ENCODE results near the gene CREG1. TPM values are rescaled to one million over a fixed set of nuclear protein-coding genes. Genes with fewer than 3 reads are reported as not detected.
"Not testable (repeated sequence)": the region's sequence is repeated elsewhere in the genome, so short reads cannot be mapped to it uniquely, and the experiment has no call there.

Gene CREG1
- total RNA-seq, 8 experiments from 2014 or later = 22.1 to 377 (median 44.7) TPM

- in situ Hi-C loops (cut with MboI; ENCODE audit: low pct_unique_long_range_greater_than_20kb in 2 of 9, low sequenced_read_pairs in 9 of 9, unreplicated experiment in 9 of 9) = no loop called here
- ATAC-seq (replicated peaks in 6 of 8) = no peak
- peaks cover 4 to 6% of the 10 kb centered on the region in 2 donors for H3K4me1 ChIP-seq (replicated peaks in 1 of 2)
- no peak overlapping the region for H3K4me3 ChIP-seq
- no peak overlapping the region for H3K27ac ChIP-seq
- 60 to 89% (median 78%) methylated on average over 1 of the region's 1 CpG; no CpG with 5 or more reads in 5 of the 10 experiments for whole genome bisulfite sequencing, 10 experiments
Measured at GRCh38 chr1:167562702-167563101, 9.1 kb upstream of the CREG1 start.

DNA sequence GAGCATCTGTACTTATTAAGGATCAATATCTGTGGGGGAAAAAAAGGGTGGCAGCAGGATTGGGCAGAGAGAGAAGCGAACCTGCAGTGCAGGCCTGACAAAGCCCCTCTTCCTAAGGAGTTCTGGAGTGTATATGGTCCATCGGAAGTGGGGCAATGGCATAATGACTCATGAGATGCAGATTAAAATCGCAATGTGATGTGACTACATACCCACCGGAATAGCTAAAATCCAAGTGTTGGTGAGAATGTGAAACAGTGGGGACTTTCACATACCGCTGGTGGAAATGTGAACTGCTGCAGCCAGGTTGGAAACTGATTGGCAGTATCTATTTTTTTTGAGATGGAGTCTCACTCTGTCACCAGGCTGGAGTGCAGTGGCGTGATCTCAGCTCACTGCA is 8.2 kb upstream of the CREG1 start:
- 69 to 100% (median 91%) methylated on average over 1 to 6 of the region's 6 CpGs for WGBS, 10 experiments

DNA sequence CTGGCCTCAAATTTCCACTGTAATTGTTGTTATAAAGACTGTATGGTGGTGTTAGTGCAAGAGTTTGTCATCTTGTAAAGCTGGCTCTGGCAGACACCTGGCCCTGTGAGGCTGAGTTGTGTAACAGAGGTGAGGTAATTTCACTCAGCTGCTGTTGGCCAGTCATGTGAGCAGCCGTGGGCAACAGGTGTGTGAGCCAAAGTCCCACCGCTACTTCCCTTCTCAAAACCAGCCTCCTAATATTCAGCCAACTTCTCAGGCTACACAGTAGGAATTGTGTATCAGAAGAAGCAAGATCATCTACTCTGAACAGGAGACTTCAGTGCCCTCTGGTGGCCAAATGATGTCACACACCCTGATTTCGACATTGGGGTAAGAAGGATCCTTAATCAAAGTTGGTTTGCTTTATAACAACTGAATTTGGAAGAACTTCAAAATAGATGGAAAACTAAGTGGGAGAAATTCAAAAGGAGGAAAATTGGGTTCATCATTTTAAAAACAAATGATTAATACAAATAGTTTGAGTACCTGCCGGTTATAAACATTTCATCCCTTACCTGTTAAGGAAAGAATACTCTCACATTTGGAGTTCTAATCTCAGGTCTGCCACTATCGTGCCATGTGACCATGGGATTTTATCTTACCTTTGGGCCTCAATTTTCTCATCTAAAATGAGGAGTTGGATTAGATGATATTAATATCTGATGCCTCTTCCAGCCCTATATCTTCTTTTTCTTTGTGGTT is 2.6 kb upstream of the CREG1 start:
- ATAC-seq (replicated peaks in 6 of 8) = peak in 3 of 8 experiments; percentile 2 to 6 (median 4)
- in situ Hi-C loops (cut with MboI; ENCODE audit: low pct_unique_long_range_greater_than_20kb in 2 of 9, low sequenced_read_pairs in 9 of 9, unreplicated experiment in 9 of 9) = loop anchor here in 1 of 9 experiments (10.0 kb wide), 1 partner anchor 491 kb away; no protein-coding TSS in a partner anchor
- 0 to 14% (median 7%) methylated on average over 1 to 5 of the region's 5 CpGs for WGBS, 10 experiments
- Histone ChIP-seq H3K4me1 (replicated peaks in 1 of 2) (peaks cover 4 to 13% of the 10 kb centered on the region in 2 donors), H3K27ac (no peak overlapping the region), H3K4me3 (no peak overlapping the region)

More for the DNA sequence above, 8.2 kb upstream of the CREG1 start:
- ATAC-seq (replicated peaks in 6 of 8) = no peak
- Histone ChIP-seq H3K4me1 (replicated peaks in 1 of 2) (peaks cover 0 to 6% of the 10 kb centered on the region in 2 donors), H3K4me3 (no peak overlapping the region), H3K27ac (no peak overlapping the region)
- in situ Hi-C loops (cut with MboI; ENCODE audit: low pct_unique_long_range_greater_than_20kb in 2 of 9, low sequenced_read_pairs in 9 of 9, unreplicated experiment in 9 of 9) = no loop called here

- H3K27ac ChIP-seq; ATAC-seq (replicated peaks in 6 of 8); H3K4me3 ChIP-seq: not testable (repeated sequence)
- in situ Hi-C loops (cut with MboI; ENCODE audit: low pct_unique_long_range_greater_than_20kb in 2 of 9, low sequenced_read_pairs in 9 of 9, unreplicated experiment in 9 of 9) = loop anchor here in 1 of 9 experiments (10.0 kb wide), 1 partner anchor 490 kb away; no protein-coding TSS in a partner anchor
- 50 to 100% (median 93%) methylated on average over 1 of the region's 1 CpG; no CpG with 5 or more reads in 2 of the 10 experiments for WGBS, 10 experiments
- peaks cover 4 to 16% of the 10 kb centered on the region in 2 donors for H3K4me1 ChIP-seq (replicated peaks in 1 of 2)
Measured at GRCh38 chr1:167555072-167555471, 1.5 kb upstream of the CREG1 start.

GRCh38 chr1:167554028-167554779 is 642 bp upstream of the CREG1 start:
- in situ Hi-C loops (cut with MboI; ENCODE audit: low pct_unique_long_range_greater_than_20kb in 2 of 9, low sequenced_read_pairs in 9 of 9, unreplicated experiment in 9 of 9) = loop anchor here in 1 of 9 experiments (10.0 kb wide), 1 partner anchor 489 kb away; no protein-coding TSS in a partner anchor
- Histone ChIP-seq H3K4me1 (replicated peaks in 1 of 2) (peaks cover 4 to 16% of the 10 kb centered on the region in 2 donors), H3K27ac (no peak overlapping the region), H3K4me3 (peak overlapping the region; percentile 63 to 83 (median 69))
- ATAC-seq (replicated peaks in 6 of 8) = peak in 4 of 8 experiments; percentile 4 to 18 (median 13)
- WGBS, 10 experiments = 0 to 75% (median 16%) methylated on average over 1 to 15 of the region's 15 CpGs

- peaks cover 4 to 16% of the 10 kb centered on the region in 2 donors for H3K4me1 ChIP-seq (replicated peaks in 1 of 2)
- no peak overlapping the region for H3K27ac ChIP-seq
- in situ Hi-C loops (cut with MboI; ENCODE audit: low pct_unique_long_range_greater_than_20kb in 2 of 9, low sequenced_read_pairs in 9 of 9, unreplicated experiment in 9 of 9) = loop anchor here in 1 of 9 experiments (10.0 kb wide), 1 partner anchor 487 kb away; no protein-coding TSS in a partner anchor
- no peak for ATAC-seq (replicated peaks in 6 of 8)
- no peak overlapping the region for H3K4me3 ChIP-seq
- WGBS, 10 experiments = 33 to 100% (median 93%) methylated on average over 1 of the region's 1 CpG; no CpG with 5 or more reads in 4 of the 10 experiments
Measured at GRCh38 chr1:167551362-167551761, 2.2 kb downstream of the CREG1 start.

- ATAC-seq (replicated peaks in 6 of 8) = peak in 2 of 8 experiments; percentile 6 to 8
- in situ Hi-C loops (cut with MboI; ENCODE audit: low pct_unique_long_range_greater_than_20kb in 2 of 9, low sequenced_read_pairs in 9 of 9, unreplicated experiment in 9 of 9) = loop anchor here in 6 of 9 experiments (25.0 kb wide), 3 partner anchors 111 to 486 kb away; no protein-coding TSS in a partner anchor
- no peak overlapping the region for H3K27ac ChIP-seq
Measured at GRCh38 chr1:167548059-167548932, 5.3 kb downstream of the CREG1 start.

GRCh38 chr1:167546935-167547334 is 6.6 kb downstream of the CREG1 start:
- H3K4me3 ChIP-seq = no peak overlapping the region
- H3K4me1 ChIP-seq (replicated peaks in 1 of 2) = peaks cover 4 to 5% of the 10 kb centered on the region in 2 donors
- no peak overlapping the region for H3K27ac ChIP-seq
- no peak for ATAC-seq (replicated peaks in 6 of 8)
- 40 to 100% (median 90%) methylated on average over 1 of the region's 1 CpG; no CpG with 5 or more reads in 4 of the 10 experiments for WGBS, 10 experiments
- in situ Hi-C loops (cut with MboI; ENCODE audit: low pct_unique_long_range_greater_than_20kb in 2 of 9, low sequenced_read_pairs in 9 of 9, unreplicated experiment in 9 of 9) = loop anchor here in 6 of 9 experiments (25.0 kb wide), 3 partner anchors 110 to 485 kb away; no protein-coding TSS in a partner anchor

More at GRCh38 chr1:167548059-167548932, 5.3 kb downstream of the CREG1 start:
- Histone ChIP-seq H3K4me3 (no peak overlapping the region), H3K4me1 (replicated peaks in 1 of 2) (peaks cover 4 to 13% of the 10 kb centered on the region in 2 donors)
- 41 to 100% (median 95%) methylated on average over 1 to 5 of the region's 5 CpGs; no CpG with 5 or more reads in 1 of the 10 experiments for WGBS, 10 experiments

DNA sequence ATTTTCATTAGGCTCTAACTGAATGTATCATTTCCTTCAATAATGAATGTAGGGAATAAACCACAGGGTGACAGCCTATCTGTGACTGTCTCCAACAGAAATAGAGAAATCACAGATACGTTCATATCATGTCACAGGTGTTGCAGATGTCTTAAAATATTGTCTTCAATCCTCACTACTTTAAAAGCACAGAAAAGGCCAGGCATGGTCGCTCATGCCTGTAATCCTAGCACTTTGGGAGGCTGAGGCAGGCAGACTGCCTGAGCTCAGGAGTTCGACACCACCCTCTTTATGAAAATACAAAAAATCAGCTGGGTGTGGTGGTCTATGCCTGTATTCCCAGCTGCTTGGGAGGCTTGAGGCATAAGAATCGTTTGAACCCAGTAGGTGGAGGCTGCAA is 8.2 kb downstream of the CREG1 start:
- 24 to 100% (median 63%) methylated on average over 3 to 4 of the region's 4 CpGs; no CpG with 5 or more reads in 2 of the 10 experiments for WGBS, 10 experiments
- in situ Hi-C loops (cut with MboI; ENCODE audit: low pct_unique_long_range_greater_than_20kb in 2 of 9, low sequenced_read_pairs in 9 of 9, unreplicated experiment in 9 of 9) = loop anchor here in 6 of 9 experiments (25.0 kb wide), 3 partner anchors 108 to 483 kb away; no protein-coding TSS in a partner anchor

GRCh38 chr1:167544447-167545093 is 9.0 kb downstream of the CREG1 start:
- ATAC-seq (replicated peaks in 6 of 8) = no peak
- WGBS, 10 experiments = 41 to 100% (median 100%) methylated on average over 1 to 3 of the region's 3 CpGs; no CpG with 5 or more reads in 2 of the 10 experiments
- Histone ChIP-seq H3K4me1 (replicated peaks in 1 of 2) (no peaks in the 10 kb centered on the region), H3K4me3 (no peak overlapping the region), H3K27ac (no peak overlapping the region)
- in situ Hi-C loops (cut with MboI; ENCODE audit: low pct_unique_long_range_greater_than_20kb in 2 of 9, low sequenced_read_pairs in 9 of 9, unreplicated experiment in 9 of 9) = loop anchor here in 6 of 9 experiments (25.0 kb wide), 3 partner anchors 107 to 482 kb away; no protein-coding TSS in a partner anchor

More for the DNA sequence above, 8.2 kb downstream of the CREG1 start:
- Histone ChIP-seq H3K27ac (no peak overlapping the region), H3K4me1 (replicated peaks in 1 of 2) (no peaks in the 10 kb centered on the region), H3K4me3 (no peak overlapping the region)
- ATAC-seq (replicated peaks in 6 of 8) = peak in 1 of 8 experiments; percentile 31

GRCh38 chr1:167543199-167543990 is 10.2 kb downstream of the CREG1 start:
- no peak overlapping the region for H3K4me3 ChIP-seq
- in situ Hi-C loops (cut with MboI; ENCODE audit: low pct_unique_long_range_greater_than_20kb in 2 of 9, low sequenced_read_pairs in 9 of 9, unreplicated experiment in 9 of 9) = loop anchor here in 6 of 9 experiments (25.0 kb wide), 3 partner anchors 106 to 481 kb away; no protein-coding TSS in a partner anchor
- no peak for ATAC-seq (replicated peaks in 6 of 8)
- WGBS, 10 experiments = 0 to 96% (median 81%) methylated on average over 1 to 9 of the region's 13 CpGs
- H3K4me1 ChIP-seq (replicated peaks in 1 of 2) = peaks cover 0 to 2% of the 10 kb centered on the region in 2 donors
- H3K27ac ChIP-seq = no peak overlapping the region
